ENCODE results near the gene ATG10. TPM values are rescaled to one million over a fixed set of nuclear protein-coding genes. Genes with fewer than 3 reads are reported as not detected.

The ATG10 gene
- total and polyA plus RNA-seq, 2 donors (not counting 1 experiment from before 2014, with no cell fraction given) = 1.6 to 11.6 TPM

GRCh38 chr5:82208371-82208770, 236.5 kb downstream of the ATG10 start:
- H3K4me3 Mint-ChIP-seq = no peak overlapping the region
- H3K36me3 ChIP-seq (replicated peaks in 1 of 2; ENCODE audit: control extremely low read depth in 1 of 2, control insufficient read depth in 1 of 2, extremely low read depth in 1 of 2, insufficient read depth in 2 of 2, low read length in 1 of 2) = no peaks in the 10 kb centered on the region
- no peak for DNase-seq
- H3K4me1 ChIP-seq (ENCODE audit: control insufficient read depth in 2 of 2, insufficient read depth in 2 of 2, low read length in 2 of 2) = no peaks in the 10 kb centered on the region
- no CpG with 5 or more reads among the region's 3 CpGs for WGBS (ENCODE audit: insufficient coverage)
- H3K4me1 Mint-ChIP-seq = no peaks in the 10 kb centered on the region
- no peak overlapping the region for H2AFZ ChIP-seq (ENCODE audit: insufficient read depth, low read depth, low read length, poor library complexity, severe bottlenecking)
- H3K27me3 Mint-ChIP-seq = no peaks in the 10 kb centered on the region
- intact Hi-C loops (cut with micrococcal nuclease) = no loop called here
- H3K9me3 ChIP-seq (ENCODE audit: control extremely low read depth in 1 of 3, control insufficient read depth in 2 of 3, insufficient read depth in 1 of 3, low read length in 2 of 3) = no peaks in the 10 kb centered on the region
- POLR2A ChIA-PET = no interaction called here
- H3K4me3 ChIP-seq (ENCODE audit: control extremely low read depth in 1 of 5, extremely low read depth in 1 of 5, insufficient read depth in 1 of 5, low read depth in 2 of 5, low read length in 4 of 5) = no peak overlapping the region
- H3K9ac ChIP-seq (ENCODE audit: low read length) = no peak overlapping the region
- H3K4me2 ChIP-seq (replicated peaks; ENCODE audit: low read depth, low read length, poor library complexity, severe bottlenecking) = no peak overlapping the region
- CTCF ChIA-PET = no interaction called here
- H3K27ac ChIP-seq (ENCODE audit: low read length in 2 of 2) = no peak overlapping the region
- H3K79me2 ChIP-seq (ENCODE audit: control insufficient read depth, insufficient read depth, low read length) = no peaks in the 10 kb centered on the region
- no peak for ATAC-seq (ENCODE audit: low read depth)
- no peak overlapping the region for H3K27ac Mint-ChIP-seq
- no peaks in the 10 kb centered on the region for H4K20me1 ChIP-seq (ENCODE audit: control insufficient read depth, insufficient read depth, low read length, poor library complexity, severe bottlenecking)
- no peak for TF ChIP-seq EZH2 (IDR thresholded peaks at IDR 0.05; ENCODE audit: borderline replicate concordance, insufficient read depth, low read depth, low read length, poor library complexity, severe bottlenecking)
- no peak for TF ChIP-seq CTCF (IDR thresholded peaks at IDR 0.05)
- H3K27me3 ChIP-seq (replicated peaks in 1 of 4; ENCODE audit: control extremely low read depth in 1 of 4, control insufficient read depth in 3 of 4, insufficient read depth in 4 of 4, low read length in 3 of 4) = no peaks in the 10 kb centered on the region
- no peaks in the 10 kb centered on the region for H3K9me3 Mint-ChIP-seq (ENCODE audit: insufficient read depth)

- no peaks in the 10 kb centered on the region for H3K9me3 Mint-ChIP-seq (ENCODE audit: insufficient read depth)
- H3K27me3 Mint-ChIP-seq = no peaks in the 10 kb centered on the region
- DNase-seq (no peak), ATAC-seq (ENCODE audit: low read depth) (no peak)
- Histone ChIP-seq H3K9me3 (ENCODE audit: control extremely low read depth in 1 of 3, control insufficient read depth in 2 of 3, insufficient read depth in 1 of 3, low read length in 2 of 3) (no peaks in the 10 kb centered on the region), H3K9ac (ENCODE audit: low read length) (no peak overlapping the region), H3K27ac (ENCODE audit: low read length in 2 of 2) (no peak overlapping the region), H3K4me3 (ENCODE audit: control extremely low read depth in 1 of 5, extremely low read depth in 1 of 5, insufficient read depth in 1 of 5, low read depth in 2 of 5, low read length in 4 of 5) (no peak overlapping the region), H3K4me2 (replicated peaks; ENCODE audit: low read depth, low read length, poor library complexity, severe bottlenecking) (no peak overlapping the region), H3K36me3 (replicated peaks in 1 of 2; ENCODE audit: control extremely low read depth in 1 of 2, control insufficient read depth in 1 of 2, extremely low read depth in 1 of 2, insufficient read depth in 2 of 2, low read length in 1 of 2) (no peaks in the 10 kb centered on the region), H2AFZ (ENCODE audit: insufficient read depth, low read depth, low read length, poor library complexity, severe bottlenecking) (no peak overlapping the region), H4K20me1 (ENCODE audit: control insufficient read depth, insufficient read depth, low read length, poor library complexity, severe bottlenecking) (no peaks in the 10 kb centered on the region), H3K4me1 (ENCODE audit: control insufficient read depth in 2 of 2, insufficient read depth in 2 of 2, low read length in 2 of 2) (no peaks in the 10 kb centered on the region), H3K79me2 (ENCODE audit: control insufficient read depth, insufficient read depth, low read length) (no peaks in the 10 kb centered on the region), H3K27me3 (replicated peaks in 1 of 4; ENCODE audit: control extremely low read depth in 1 of 4, control insufficient read depth in 3 of 4, insufficient read depth in 4 of 4, low read length in 3 of 4) (no peaks in the 10 kb centered on the region)
- ChIA-PET POLR2A (no interaction called here), CTCF (no interaction called here)
- H3K4me3 Mint-ChIP-seq = no peak overlapping the region
- H3K27ac Mint-ChIP-seq = no peak overlapping the region
- WGBS (ENCODE audit: insufficient coverage) = 50% methylated on average over 1 of the region's 1 CpG
- intact Hi-C loops (cut with micrococcal nuclease) = no loop called here
- H3K4me1 Mint-ChIP-seq = no peaks in the 10 kb centered on the region
- TF ChIP-seq CTCF (IDR thresholded peaks at IDR 0.05) (no peak), EZH2 (IDR thresholded peaks at IDR 0.05; ENCODE audit: borderline replicate concordance, insufficient read depth, low read depth, low read length, poor library complexity, severe bottlenecking) (no peak)
Observed at GRCh38 chr5:82211855-82212572, 240.2 kb downstream of the ATG10 start.
